ENCODE data around the gene OR52L1. TPM values are rescaled to one million over a fixed set of nuclear protein-coding genes. Genes with fewer than 3 reads are reported as not detected.

Gene OR52L1
- total and polyA plus RNA-seq, 9 of the 15 experiments (the other 6 are each of a cell fraction or from before 2014, with no cell fraction given) = not detected

GRCh38 chr11:6006846-6007245 lies 20.1 kb upstream of the OR52L1 start, which contains the start of gene OR56A4 (continued):
- TF ChIP-seq, protein P1, sequence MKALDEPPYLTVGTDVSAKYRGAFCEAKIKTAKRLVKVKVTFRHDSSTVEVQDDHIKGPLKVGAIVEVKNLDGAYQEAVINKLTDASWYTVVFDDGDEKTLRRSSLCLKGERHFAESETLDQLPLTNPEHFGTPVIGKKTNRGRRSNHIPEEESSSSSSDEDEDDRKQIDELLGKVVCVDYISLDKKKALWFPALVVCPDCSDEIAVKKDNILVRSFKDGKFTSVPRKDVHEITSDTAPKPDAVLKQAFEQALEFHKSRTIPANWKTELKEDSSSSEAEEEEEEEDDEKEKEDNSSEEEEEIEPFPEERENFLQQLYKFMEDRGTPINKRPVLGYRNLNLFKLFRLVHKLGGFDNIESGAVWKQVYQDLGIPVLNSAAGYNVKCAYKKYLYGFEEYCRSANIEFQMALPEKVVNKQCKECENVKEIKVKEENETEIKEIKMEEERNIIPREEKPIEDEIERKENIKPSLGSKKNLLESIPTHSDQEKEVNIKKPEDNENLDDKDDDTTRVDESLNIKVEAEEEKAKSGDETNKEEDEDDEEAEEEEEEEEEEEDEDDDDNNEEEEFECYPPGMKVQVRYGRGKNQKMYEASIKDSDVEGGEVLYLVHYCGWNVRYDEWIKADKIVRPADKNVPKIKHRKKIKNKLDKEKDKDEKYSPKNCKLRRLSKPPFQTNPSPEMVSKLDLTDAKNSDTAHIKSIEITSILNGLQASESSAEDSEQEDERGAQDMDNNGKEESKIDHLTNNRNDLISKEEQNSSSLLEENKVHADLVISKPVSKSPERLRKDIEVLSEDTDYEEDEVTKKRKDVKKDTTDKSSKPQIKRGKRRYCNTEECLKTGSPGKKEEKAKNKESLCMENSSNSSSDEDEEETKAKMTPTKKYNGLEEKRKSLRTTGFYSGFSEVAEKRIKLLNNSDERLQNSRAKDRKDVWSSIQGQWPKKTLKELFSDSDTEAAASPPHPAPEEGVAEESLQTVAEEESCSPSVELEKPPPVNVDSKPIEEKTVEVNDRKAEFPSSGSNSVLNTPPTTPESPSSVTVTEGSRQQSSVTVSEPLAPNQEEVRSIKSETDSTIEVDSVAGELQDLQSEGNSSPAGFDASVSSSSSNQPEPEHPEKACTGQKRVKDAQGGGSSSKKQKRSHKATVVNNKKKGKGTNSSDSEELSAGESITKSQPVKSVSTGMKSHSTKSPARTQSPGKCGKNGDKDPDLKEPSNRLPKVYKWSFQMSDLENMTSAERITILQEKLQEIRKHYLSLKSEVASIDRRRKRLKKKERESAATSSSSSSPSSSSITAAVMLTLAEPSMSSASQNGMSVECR (CRISPR knock-in tag; IDR thresholded peaks at IDR 0.05) = no peak
- no peak for TF ChIP-seq SMARCC2 (IDR thresholded peaks at IDR 0.05; ENCODE audit: low read depth)
- no peak for TF ChIP-seq SMARCA5 (IDR thresholded peaks at IDR 0.05)

GRCh38 chr11:6006395-6006794 lies 19.6 kb upstream of the OR52L1 start:
- no peak overlapping the region for H3K27ac ChIP-seq (ENCODE audit: extremely low read depth, low read depth, low read length)
- no peak overlapping the region for H2AFZ ChIP-seq (ENCODE audit: low read depth, low read length)
- H3K27me3 ChIP-seq (ENCODE audit: control insufficient read depth in 2 of 2, insufficient read depth in 2 of 2, low read length in 2 of 2) = no peaks in the 10 kb centered on the region; a peak in 1 of 5 replicates
- ATAC-seq = no peak
- in situ Hi-C loops (cut with MboI) = no loop called here
- no TSS peak for BruUV-seq (replicated peaks)
- CTCF ChIA-PET (ENCODE audit: low intra/inter-chr PET ratio) = no interaction called here
- H3K79me2 ChIP-seq (ENCODE audit: control insufficient read depth, insufficient read depth, low read length) = no peaks in the 10 kb centered on the region
- intact Hi-C loops (cut with micrococcal nuclease) = no loop called here
- no peaks in the 10 kb centered on the region for H3K36me3 ChIP-seq (ENCODE audit: control insufficient read depth, insufficient read depth, low read length)
- H3K4me1 ChIP-seq (replicated peaks in 1 of 2; ENCODE audit: control insufficient read depth in 2 of 2, insufficient read depth in 2 of 2, low read length in 2 of 2) = no peaks in the 10 kb centered on the region
- DNase-seq (ENCODE audit: extremely low read depth in 1 of 4, low spot score in 3 of 4) = no peak
- H3K4me2 ChIP-seq (ENCODE audit: insufficient read depth, low read length) = no peak overlapping the region
- POLR2A ChIA-PET = no interaction called here
- no peaks in the 10 kb centered on the region for H3K9me3 ChIP-seq (replicated peaks; ENCODE audit: control insufficient read depth, insufficient read depth, low read depth, low read length)
- no peaks in the 10 kb centered on the region for H4K20me1 ChIP-seq (replicated peaks; ENCODE audit: control insufficient read depth, insufficient read depth, low read length)
- H3K9ac ChIP-seq (ENCODE audit: insufficient read depth in 1 of 2, low read depth in 2 of 2, low read length in 2 of 2) = no peak overlapping the region
- TF ChIP-seq RBM25 (IDR thresholded peaks at IDR 0.05; ENCODE audit: low read depth, low read length, severe bottlenecking) = no peak
- no peak for TF ChIP-seq STAT5A (IDR thresholded peaks at IDR 0.05; ENCODE audit: borderline replicate concordance, low read length)
- TF ChIP-seq HNRNPH1 (optimal IDR thresholded peaks at IDR 0.05; ENCODE audit: low read depth, low read length) = no peak
- TF ChIP-seq RBM39 (optimal IDR thresholded peaks at IDR 0.05; ENCODE audit: low read depth, low read length) = no peak
- TF ChIP-seq TCFL5 (CRISPR knock-in tag; conservative IDR thresholded peaks at IDR 0.05) = no peak
- TF ChIP-seq PYGO2 (tag; IDR thresholded peaks at IDR 0.05) = no peak
- no peak for TF ChIP-seq ZNF133 (CRISPR knock-in tag; IDR thresholded peaks at IDR 0.05)
- no peak for FAIRE-seq
- H3K9me1 ChIP-seq (ENCODE audit: control insufficient read depth, insufficient read depth, low read length) = no peaks in the 10 kb centered on the region
- H3K4me3 ChIP-seq = no peak overlapping the region

All from K562 (cell line).